Naive B cell (primary cell): ENCODE data around the gene ANKRD10. TPM values are rescaled to one million over a fixed set of nuclear protein-coding genes. Genes with fewer than 3 reads are reported as not detected.

Experiments used
- ATAC-seq, 2 donors: fragments of 150-1000 bp; cut with Tn5 transposase; 2 replicates each; pipeline ENCODE4 v1.10.0; 2021; ENCODE audit warnings: low read depth in 2 of 2, mild to moderate bottlenecking in 2 of 2, moderate library complexity in 2 of 2
- DNase-seq: peaks from one replicate; pipeline ENCODE4 v3.0.0; 2022
- H3K27ac Mint-ChIP-seq, 6 donors: one replicate each; pipeline ENCODE4 v1.8.0; 2020 to 2022; ENCODE audit warnings: mild to moderate bottlenecking in 6 of 6, mixed read lengths in 6 of 6, moderate library complexity in 5 of 6, inconsistent platforms in 2 of 6
- H3K27me3 Mint-ChIP-seq, 3 donors: one replicate each; pipeline ENCODE4 v1.8.0; 2021 to 2022; ENCODE audit warnings: mixed read lengths in 3 of 3, mild to moderate bottlenecking in 1 of 3
- H3K36me3 Mint-ChIP-seq, 2 donors: one replicate each; pipeline ENCODE4 v1.8.0; 2020 to 2022; ENCODE audit warnings: mixed read lengths in 2 of 2, inconsistent platforms in 1 of 2, mild to moderate bottlenecking in 1 of 2
- H3K4me1 Mint-ChIP-seq, 3 donors: one replicate each; pipeline ENCODE4 v1.8.0; 2020 to 2022; ENCODE audit warnings: mixed read lengths in 3 of 3, inconsistent platforms in 1 of 3, mild to moderate bottlenecking in 1 of 3, moderate library complexity in 1 of 3
- H3K4me3 Mint-ChIP-seq, 8 donors: one replicate each; pipeline ENCODE4 v1.8.0; 2020 to 2022; ENCODE audit warnings: mild to moderate bottlenecking in 8 of 8, mixed read lengths in 8 of 8, moderate library complexity in 8 of 8, inconsistent platforms in 2 of 8
- H3K9me3 Mint-ChIP-seq, 7 donors: one replicate each; pipeline ENCODE4 v1.8.0; 2020 to 2022; ENCODE audit warnings: mixed read lengths in 7 of 7, mild to moderate bottlenecking in 5 of 7, inconsistent platforms in 2 of 7, moderate library complexity in 1 of 7
- polyA plus RNA-seq, 6 donors: library from polyadenylated mRNA; unstranded; fragments of 300-500 nt; fragmentation: Illumina TruSeq; gene quantifications; one replicate each; pipeline ENCODE4 v1.2.3, GENCODE V29; 2021; ENCODE audit warnings: low read depth in 6 of 6

ANKRD10 gene
- polyA plus RNA-seq, 6 donors from 2014 or later, result 85.0 to 127 (median 111) TPM

- DNase-seq, result no peak
- H3K36me3 Mint-ChIP-seq, result no peaks in the 10 kb centered on the region
- ATAC-seq, result no peak
- no peak overlapping the region for H3K4me3 Mint-ChIP-seq
- H3K4me1 Mint-ChIP-seq, result peaks cover 0 to 4% (median 4%) of the 10 kb centered on the region in 3 donors
- H3K27ac Mint-ChIP-seq, result peak overlapping the region in 1 of 6 donors; percentile 26
- no peaks in the 10 kb centered on the region for H3K9me3 Mint-ChIP-seq
- H3K27me3 Mint-ChIP-seq, result no peaks in the 10 kb centered on the region
These were observed 30.4 kb downstream of the ANKRD10 start for GRCh38 chr13:110884517-110884916.

GRCh38 chr13:110883542-110883941 lies 31.3 kb downstream of the ANKRD10 start:
- Mint-ChIP-seq H3K4me1 (peaks cover 0 to 4% (median 4%) of the 10 kb centered on the region in 3 donors), H3K9me3 (no peaks in the 10 kb centered on the region), H3K36me3 (peaks cover 0 to 2% of the 10 kb centered on the region in 2 donors), H3K27ac (no peak overlapping the region), H3K4me3 (no peak overlapping the region), H3K27me3 (no peaks in the 10 kb centered on the region)
- DNase-seq (no peak), ATAC-seq (no peak)

GRCh38 chr13:110882972-110883371 lies 31.9 kb downstream of the ANKRD10 start:
- Mint-ChIP-seq H3K27ac (no peak overlapping the region), H3K9me3 (no peaks in the 10 kb centered on the region), H3K27me3 (no peaks in the 10 kb centered on the region), H3K36me3 (peaks cover 0 to 7% of the 10 kb centered on the region in 2 donors), H3K4me1 (peaks cover 0 to 4% (median 4%) of the 10 kb centered on the region in 3 donors), H3K4me3 (no peak overlapping the region)
- no peak for ATAC-seq
- DNase-seq, result no peak

- peaks cover 0 to 4% (median 4%) of the 10 kb centered on the region in 3 donors for H3K4me1 Mint-ChIP-seq
- no peaks in the 10 kb centered on the region for H3K27me3 Mint-ChIP-seq
These were observed 32.8 kb downstream of the ANKRD10 start for GRCh38 chr13:110881839-110882627.

GRCh38 chr13:110880627-110881026 lies 34.2 kb downstream of the ANKRD10 start:
- no peak overlapping the region for H3K4me3 Mint-ChIP-seq
- H3K36me3 Mint-ChIP-seq, result peaks cover 0 to 7% of the 10 kb centered on the region in 2 donors
- no peaks in the 10 kb centered on the region for H3K9me3 Mint-ChIP-seq
- ATAC-seq, result no peak
- peaks cover 0 to 4% (median 0%) of the 10 kb centered on the region in 3 donors for H3K4me1 Mint-ChIP-seq
- no peak for DNase-seq
- H3K27ac Mint-ChIP-seq, result no peak overlapping the region
- no peaks in the 10 kb centered on the region for H3K27me3 Mint-ChIP-seq

More at GRCh38 chr13:110881839-110882627, 32.8 kb downstream of the ANKRD10 start:
- Mint-ChIP-seq H3K9me3 (no peaks in the 10 kb centered on the region), H3K27ac (peak overlapping the region in 2 of 6 donors; percentile 52 to 77), H3K4me3 (no peak overlapping the region), H3K36me3 (peaks cover 0 to 7% of the 10 kb centered on the region in 2 donors)
- DNase-seq, result no peak
- no peak for ATAC-seq

- Mint-ChIP-seq H3K4me3 (no peak overlapping the region), H3K27ac (no peak overlapping the region), H3K36me3 (peaks cover 0 to 7% of the 10 kb centered on the region in 2 donors), H3K9me3 (no peaks in the 10 kb centered on the region), H3K27me3 (peaks cover 0 to 4% (median 0%) of the 10 kb centered on the region in 3 donors), H3K4me1 (peaks cover 4 to 10% (median 8%) of the 10 kb centered on the region in 3 donors)
- DNase-seq (no peak), ATAC-seq (no peak)
These were observed 35.4 kb downstream of the ANKRD10 start for GRCh38 chr13:110879482-110879881.

- H3K36me3 Mint-ChIP-seq, result peaks cover 0 to 7% of the 10 kb centered on the region in 2 donors
- H3K9me3 Mint-ChIP-seq, result no peaks in the 10 kb centered on the region
- no peak for ATAC-seq
- H3K27me3 Mint-ChIP-seq, result peaks cover 0 to 4% (median 0%) of the 10 kb centered on the region in 3 donors
- DNase-seq, result no peak
- no peak overlapping the region for H3K4me3 Mint-ChIP-seq
- H3K27ac Mint-ChIP-seq, result peak overlapping the region in 3 of 6 donors; percentile 18 to 37 (median 30)
- peaks cover 4 to 13% (median 8%) of the 10 kb centered on the region in 3 donors for H3K4me1 Mint-ChIP-seq
These were observed 37.1 kb downstream of the ANKRD10 start for GRCh38 chr13:110877737-110878258.

GRCh38 chr13:110876609-110877008 lies 38.3 kb downstream of the ANKRD10 start:
- peak overlapping the region in 2 of 6 donors; percentile 21 to 44 for H3K27ac Mint-ChIP-seq
- H3K9me3 Mint-ChIP-seq, result no peaks in the 10 kb centered on the region
- peaks cover 0 to 7% of the 10 kb centered on the region in 2 donors for H3K36me3 Mint-ChIP-seq
- H3K4me3 Mint-ChIP-seq, result no peak overlapping the region
- peaks cover 0 to 6% (median 0%) of the 10 kb centered on the region in 3 donors for H3K27me3 Mint-ChIP-seq
- peaks cover 4 to 13% (median 8%) of the 10 kb centered on the region in 3 donors for H3K4me1 Mint-ChIP-seq
- no peak for ATAC-seq
- no peak for DNase-seq

GRCh38 chr13:110875241-110875640 lies 39.6 kb downstream of the ANKRD10 start:
- peak; percentile 90 to 91 for ATAC-seq
- H3K27me3 Mint-ChIP-seq, result peaks cover 12 to 20% (median 12%) of the 10 kb centered on the region in 3 donors
- DNase-seq, result peak; percentile 40
- H3K9me3 Mint-ChIP-seq, result no peaks in the 10 kb centered on the region
- H3K4me1 Mint-ChIP-seq, result peaks cover 4 to 13% (median 8%) of the 10 kb centered on the region in 3 donors
- peak overlapping the region in 4 of 6 donors; percentile 75 to 94 (median 92) for H3K27ac Mint-ChIP-seq
- peaks cover 0 to 7% of the 10 kb centered on the region in 2 donors for H3K36me3 Mint-ChIP-seq
- peak overlapping the region in 6 of 8 donors; percentile 61 to 91 (median 82) for H3K4me3 Mint-ChIP-seq

GRCh38 chr13:110874508-110874960 lies 40.3 kb downstream of the ANKRD10 start:
- peak; percentile 29 to 34 for ATAC-seq

GRCh38 chr13:110873639-110874507 lies 41.0 kb downstream of the ANKRD10 start:
- no peaks in the 10 kb centered on the region for H3K9me3 Mint-ChIP-seq
- no peak overlapping the region for H3K27ac Mint-ChIP-seq
- peaks cover 12 to 34% (median 25%) of the 10 kb centered on the region in 3 donors for H3K27me3 Mint-ChIP-seq
- peaks cover 0 to 7% of the 10 kb centered on the region in 2 donors for H3K36me3 Mint-ChIP-seq
- ATAC-seq, result no peak
- no peak overlapping the region for H3K4me3 Mint-ChIP-seq
- H3K4me1 Mint-ChIP-seq, result peaks cover 0 to 13% (median 8%) of the 10 kb centered on the region in 3 donors
- DNase-seq, result no peak

More at GRCh38 chr13:110874508-110874960, 40.3 kb downstream of the ANKRD10 start:
- no peak for DNase-seq
- Mint-ChIP-seq H3K9me3 (no peaks in the 10 kb centered on the region), H3K4me1 (peaks cover 0 to 13% (median 8%) of the 10 kb centered on the region in 3 donors), H3K27me3 (peaks cover 12 to 27% (median 19%) of the 10 kb centered on the region in 3 donors), H3K27ac (peak overlapping the region in 4 of 6 donors; percentile 75 to 94 (median 92)), H3K4me3 (peak overlapping the region in 6 of 8 donors; percentile 61 to 91 (median 82)), H3K36me3 (peaks cover 0 to 7% of the 10 kb centered on the region in 2 donors)

GRCh38 chr13:110872768-110873638 lies 41.9 kb downstream of the ANKRD10 start:
- H3K4me3 Mint-ChIP-seq, result peak overlapping the region in 1 of 8 donors; percentile 48
- ATAC-seq, result no peak
- DNase-seq, result no peak

More at GRCh38 chr13:110872768-110873638, 41.9 kb downstream of the ANKRD10 start:
- Mint-ChIP-seq H3K27me3 (peaks cover 20 to 41% (median 31%) of the 10 kb centered on the region in 3 donors), H3K27ac (peak overlapping the region in 3 of 6 donors; percentile 10 to 85 (median 29)), H3K4me1 (peaks cover 0 to 13% (median 8%) of the 10 kb centered on the region in 3 donors), H3K9me3 (no peaks in the 10 kb centered on the region), H3K36me3 (no peaks in the 10 kb centered on the region)
